ENCODE results near the gene RBFA. TPM values are rescaled to one million over a fixed set of nuclear protein-coding genes. Genes with fewer than 3 reads are reported as not detected.

RBFA gene
- total and polyA plus RNA-seq, 2 of the 13 experiments (the other 11 are each of a cell fraction or from before 2014, with no cell fraction given) = 29.7 to 42.4 TPM

DNA sequence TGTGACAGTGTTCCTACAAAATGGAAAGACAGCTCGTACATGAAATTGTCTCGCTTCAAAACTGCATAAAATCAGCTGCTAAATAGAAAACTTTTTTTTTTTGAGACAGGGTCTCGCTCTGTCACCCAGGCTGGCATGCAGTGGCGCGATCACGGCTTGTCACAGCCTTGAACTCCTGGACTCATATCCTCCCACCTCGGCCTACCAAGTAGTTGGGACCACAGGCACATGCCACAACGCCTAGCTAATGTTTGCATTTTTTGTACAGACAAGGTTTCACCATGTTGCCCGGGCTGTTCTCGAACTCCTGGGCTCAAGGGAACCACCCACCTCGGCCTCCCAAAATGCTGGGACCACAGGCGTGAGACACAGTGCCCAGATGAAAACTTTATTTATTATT is 49.1 kb upstream of the RBFA start (continued):
- TF ChIP-seq DPF2 (CRISPR knock-in tag; IDR thresholded peaks at IDR 0.05; ENCODE audit: borderline replicate concordance, low read depth) (0 out of 2 replicates have a peak, but pooled peaks have one; percentile 51), POGZ (CRISPR knock-in tag; IDR thresholded peaks at IDR 0.05) (no peak), ZBTB33 (CRISPR knock-in tag; IDR thresholded peaks at IDR 0.05) (peak; percentile 84), NR3C1 (CRISPR knock-in tag; IDR thresholded peaks at IDR 0.05) (no peak), ZBTB20 (CRISPR knock-in tag; IDR thresholded peaks at IDR 0.05; ENCODE audit: borderline replicate concordance, low read depth) (peak; percentile 66; the same call in 1 of the 2 replicates), TBX2 (CRISPR knock-in tag; IDR thresholded peaks at IDR 0.05; ENCODE audit: borderline replicate concordance) (peak; percentile 66), FOXA1 (IDR thresholded peaks at IDR 0.05) (no peak), FOXA1 (CRISPR knock-in tag; IDR thresholded peaks at IDR 0.05) (no peak; the same call in 1 of the 2 replicates), ARHGAP35 (CRISPR knock-in tag; IDR thresholded peaks at IDR 0.05; ENCODE audit: borderline replicate concordance) (no peak), HIVEP1 (CRISPR knock-in tag; IDR thresholded peaks at IDR 0.05) (no peak), DMAP1 (CRISPR knock-in tag; IDR thresholded peaks at IDR 0.05) (peak; percentile 38; the same call in 1 of the 2 replicates), KLF9 (CRISPR knock-in tag; IDR thresholded peaks at IDR 0.05; ENCODE audit: low read depth) (no peak), RBAK (CRISPR knock-in tag; IDR thresholded peaks at IDR 0.05) (no peak), NKX3-1 (CRISPR knock-in tag; IDR thresholded peaks at IDR 0.05) (no peak), HES4 (CRISPR knock-in tag; IDR thresholded peaks at IDR 0.05; ENCODE audit: borderline replicate concordance) (no peak), KMT2B (CRISPR knock-in tag; IDR thresholded peaks at IDR 0.05) (0 out of 2 replicates have a peak, but pooled peaks have one; percentile 32), NFE2L1 (CRISPR knock-in tag; IDR thresholded peaks at IDR 0.05; ENCODE audit: borderline replicate concordance) (no peak), ZSCAN20 (CRISPR knock-in tag; IDR thresholded peaks at IDR 0.05; ENCODE audit: borderline replicate concordance) (no peak), ZSCAN29 (CRISPR knock-in tag; conservative IDR thresholded peaks at IDR 0.05) (no peak), RBFOX2 (IDR thresholded peaks at IDR 0.05; ENCODE audit: low read depth, low read length) (no peak), HOXD1 (CRISPR knock-in tag; IDR thresholded peaks at IDR 0.05) (no peak), ZNF331 (CRISPR knock-in tag; IDR thresholded peaks at IDR 0.05) (no peak), ZNF839 (CRISPR knock-in tag; IDR thresholded peaks at IDR 0.05; ENCODE audit: borderline replicate concordance) (no peak), ZNF562 (CRISPR knock-in tag; IDR thresholded peaks at IDR 0.05; ENCODE audit: borderline replicate concordance) (no peak), SETDB1 (CRISPR knock-in tag; IDR thresholded peaks at IDR 0.05; ENCODE audit: borderline replicate concordance) (no peak), U2AF1 (optimal IDR thresholded peaks at IDR 0.05; ENCODE audit: low read depth, low read length) (no peak), KLF6 (CRISPR knock-in tag; IDR thresholded peaks at IDR 0.05) (no peak)
- TF ChIP-seq, protein P1, sequence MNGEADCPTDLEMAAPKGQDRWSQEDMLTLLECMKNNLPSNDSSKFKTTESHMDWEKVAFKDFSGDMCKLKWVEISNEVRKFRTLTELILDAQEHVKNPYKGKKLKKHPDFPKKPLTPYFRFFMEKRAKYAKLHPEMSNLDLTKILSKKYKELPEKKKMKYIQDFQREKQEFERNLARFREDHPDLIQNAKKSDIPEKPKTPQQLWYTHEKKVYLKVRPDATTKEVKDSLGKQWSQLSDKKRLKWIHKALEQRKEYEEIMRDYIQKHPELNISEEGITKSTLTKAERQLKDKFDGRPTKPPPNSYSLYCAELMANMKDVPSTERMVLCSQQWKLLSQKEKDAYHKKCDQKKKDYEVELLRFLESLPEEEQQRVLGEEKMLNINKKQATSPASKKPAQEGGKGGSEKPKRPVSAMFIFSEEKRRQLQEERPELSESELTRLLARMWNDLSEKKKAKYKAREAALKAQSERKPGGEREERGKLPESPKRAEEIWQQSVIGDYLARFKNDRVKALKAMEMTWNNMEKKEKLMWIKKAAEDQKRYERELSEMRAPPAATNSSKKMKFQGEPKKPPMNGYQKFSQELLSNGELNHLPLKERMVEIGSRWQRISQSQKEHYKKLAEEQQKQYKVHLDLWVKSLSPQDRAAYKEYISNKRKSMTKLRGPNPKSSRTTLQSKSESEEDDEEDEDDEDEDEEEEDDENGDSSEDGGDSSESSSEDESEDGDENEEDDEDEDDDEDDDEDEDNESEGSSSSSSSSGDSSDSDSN (CRISPR knock-in tag; IDR thresholded peaks at IDR 0.05) = no peak

Data from HepG2 (cell line).